ENCODE results near the gene BANF2.
"Not testable (repeated sequence)": the region's sequence is repeated elsewhere in the genome, so short reads cannot be mapped to it uniquely, and the experiment has no call there.

BANF2 gene

GRCh38 chr20:17699931-17700351, at the start of gene BANF2:
Gene BANF2, plus strand, starts transcription at chr20:17699966. Its CDS starts 25,060 bp downstream, at chr20:17725026.
- DNase-seq = no peak

- DNase-seq = no peak
Measured at GRCh38 chr20:17650301-17651128, 49.3 kb upstream of the BANF2 start.

DNA sequence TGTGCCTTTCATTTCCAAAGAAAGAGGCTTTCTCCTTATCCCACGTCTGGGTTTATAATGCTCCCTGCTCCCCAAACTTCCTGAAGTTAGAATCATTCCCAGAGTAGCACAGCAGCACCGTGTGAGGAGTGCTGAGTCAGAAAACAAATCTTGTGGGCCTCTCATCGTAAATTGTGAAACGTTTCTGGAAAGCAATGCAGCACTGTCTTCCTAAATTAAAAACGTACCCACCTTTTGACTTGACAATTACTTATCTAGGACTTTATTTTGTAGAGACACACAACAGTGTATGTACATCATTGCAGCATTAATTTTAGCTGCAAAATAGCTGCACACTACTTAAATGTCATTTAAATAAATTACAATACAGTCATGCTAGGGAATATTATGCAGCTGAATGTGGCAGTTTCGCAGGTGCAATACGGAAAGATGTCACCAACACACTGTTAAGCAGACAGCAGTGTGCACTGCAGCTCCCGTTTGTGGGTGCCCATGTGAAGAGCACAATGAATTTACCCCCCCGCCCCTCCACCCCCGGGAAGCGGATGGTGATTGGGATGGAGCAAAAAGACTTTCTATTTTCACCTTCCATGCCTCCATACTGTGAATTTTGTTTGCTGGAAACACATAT, 48.5 kb upstream of the BANF2 start:
- DNase-seq = no peak

DNA sequence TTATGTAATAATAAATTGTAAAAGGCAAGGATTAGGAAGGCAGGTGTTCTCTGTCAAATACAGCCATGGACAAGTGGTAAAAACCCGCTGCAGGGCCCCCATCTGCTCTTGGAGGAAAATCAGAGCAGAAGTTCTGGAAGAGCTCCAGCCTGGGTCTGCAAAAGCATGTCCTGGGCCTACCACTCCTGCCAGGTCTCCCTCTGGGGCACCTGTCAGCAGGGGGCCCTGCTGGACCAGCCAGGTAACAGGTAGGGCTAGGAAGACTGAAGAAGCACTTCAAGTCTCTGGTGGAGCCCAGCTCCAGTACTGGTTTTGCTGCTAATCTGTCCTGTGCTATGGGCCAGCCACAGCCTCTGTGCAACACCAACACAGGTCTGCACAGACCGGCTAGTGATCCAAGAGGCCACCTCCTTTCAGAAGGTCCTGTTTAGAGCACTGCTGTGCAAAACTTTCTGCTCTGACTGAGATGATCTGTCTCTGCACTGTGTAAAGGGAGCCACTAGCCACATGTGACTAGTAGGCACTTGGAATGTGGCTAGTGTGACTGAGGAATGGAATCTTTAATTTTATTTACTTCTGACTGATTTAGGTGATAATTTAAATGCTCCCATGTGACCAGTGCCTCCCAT, 47.9 kb upstream of the BANF2 start:
- no peak for DNase-seq

GRCh38 chr20:17652411-17652810, 47.4 kb upstream of the BANF2 start:
- no peak for DNase-seq

DNA sequence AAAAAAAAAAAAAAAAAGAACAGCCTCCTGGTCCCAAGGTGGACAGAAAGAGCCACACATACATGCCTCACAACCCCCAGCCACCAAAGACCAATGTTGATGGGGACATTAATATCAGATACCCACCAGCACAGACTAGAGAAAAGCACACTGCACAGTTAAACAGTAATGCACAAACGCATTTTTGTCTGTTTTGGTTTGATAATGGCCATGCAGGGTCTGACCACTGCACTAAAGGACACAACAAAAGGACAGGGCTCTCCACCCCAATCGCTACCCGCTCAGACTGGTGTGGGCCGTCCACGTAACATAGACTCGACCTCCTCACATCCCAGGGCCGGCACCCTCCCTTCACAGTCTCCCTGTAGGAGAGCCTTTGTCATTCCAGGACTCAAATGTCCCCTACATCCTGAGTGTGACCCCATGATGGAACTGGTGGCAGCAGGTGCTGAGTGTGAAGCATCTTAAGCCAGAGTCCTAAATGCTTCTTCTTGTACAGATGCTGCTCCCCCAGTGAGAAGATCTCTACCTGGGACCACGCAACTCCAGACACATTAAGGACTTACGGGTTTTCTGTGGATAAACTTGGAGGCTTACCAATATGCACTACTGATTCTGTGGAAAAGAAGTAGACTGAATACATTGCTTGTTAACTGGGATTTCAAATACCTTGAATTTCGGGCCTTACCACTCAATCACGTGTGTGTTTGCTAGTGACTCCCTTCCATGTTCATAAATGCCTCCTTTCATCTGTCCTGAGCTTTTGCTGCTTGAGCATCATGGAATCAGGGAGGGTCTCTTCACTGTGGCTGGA, 45.7 kb upstream of the BANF2 start:
- DNase-seq = no peak

GRCh38 chr20:17654649-17655285, 45.0 kb upstream of the BANF2 start:
- DNase-seq = no peak

GRCh38 chr20:17655286-17655651, 44.5 kb upstream of the BANF2 start:
- no peak for DNase-seq

- no peak for DNase-seq
Measured at GRCh38 chr20:17655865-17656479, 43.8 kb upstream of the BANF2 start.

- no peak for DNase-seq
Measured at GRCh38 chr20:17657079-17657825, 42.5 kb upstream of the BANF2 start.

DNA sequence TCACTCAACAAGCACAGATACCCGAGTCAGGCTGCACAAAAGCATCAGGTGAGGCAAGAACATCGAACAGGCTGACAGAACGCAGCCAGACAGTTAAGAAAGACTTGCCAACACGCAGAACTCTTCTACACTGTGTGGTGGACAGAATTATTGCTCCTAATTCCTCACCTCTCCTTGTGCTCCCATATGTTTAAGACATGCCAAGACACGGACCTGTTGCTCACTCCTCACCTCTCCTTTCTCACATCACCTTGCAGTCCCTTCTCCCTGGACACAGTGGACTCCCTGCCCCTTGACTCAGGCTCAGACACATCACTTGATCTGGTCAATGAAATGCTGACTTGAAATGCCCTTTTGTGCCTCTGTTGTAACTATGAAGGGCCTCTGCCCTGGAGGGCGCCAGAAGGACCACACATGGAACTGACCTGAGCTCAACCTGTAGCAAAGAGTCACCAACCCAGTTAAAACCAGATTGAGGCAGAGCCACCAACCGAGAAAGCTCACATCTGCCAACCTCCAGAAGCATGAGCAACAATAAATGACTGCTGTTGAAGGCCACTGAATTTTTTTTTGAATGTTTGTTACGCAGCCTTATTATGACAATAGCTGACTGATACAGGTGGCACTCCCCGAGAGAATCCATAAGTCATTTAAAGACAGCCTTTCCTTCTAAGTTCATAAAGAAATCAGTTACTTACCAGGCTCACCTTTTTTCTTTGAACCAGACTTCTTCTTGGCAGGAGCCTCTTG, 41.7 kb upstream of the BANF2 start:
- no peak for DNase-seq

DNA sequence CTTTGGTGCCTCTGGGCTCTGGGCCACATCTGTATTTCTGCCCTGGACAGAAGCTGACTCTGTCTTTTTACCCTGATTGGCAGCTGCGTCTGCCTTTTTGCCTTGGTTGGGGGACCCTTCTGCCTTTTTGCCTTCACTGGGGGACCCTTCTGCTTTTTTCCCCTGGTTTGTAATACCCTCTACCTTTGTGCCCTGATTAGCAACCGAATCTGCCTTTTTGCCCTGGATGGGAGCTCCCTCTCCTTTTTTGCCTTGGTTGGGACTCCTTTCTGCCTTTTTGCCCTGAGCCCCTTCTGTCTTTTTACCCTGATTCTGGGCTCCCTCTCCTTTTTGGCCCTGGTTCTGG, 41.1 kb upstream of the BANF2 start:
- no peak for DNase-seq

DNA sequence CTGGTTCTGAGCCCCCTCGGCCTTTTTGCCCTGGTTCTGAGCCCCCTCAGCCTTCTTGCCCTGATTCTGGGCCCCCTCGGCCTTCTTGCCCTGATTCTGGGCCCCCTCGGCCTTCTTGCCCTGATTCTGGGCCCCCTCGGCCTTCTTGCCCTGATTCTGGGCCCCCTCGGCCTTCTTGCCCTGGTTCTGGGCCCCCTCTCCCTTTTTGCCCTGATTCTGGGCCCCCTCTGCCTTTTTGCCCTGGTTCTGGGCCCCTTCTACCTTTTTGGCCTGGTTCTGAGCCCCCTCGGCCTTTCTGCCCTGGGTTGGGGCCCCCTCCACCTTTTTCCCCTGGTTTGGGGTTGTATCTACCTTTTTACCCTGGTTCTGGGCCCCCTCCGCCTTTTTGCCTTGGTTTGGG, 40.4 kb upstream of the BANF2 start:
- DNase-seq = not testable (repeated sequence)

DNA sequence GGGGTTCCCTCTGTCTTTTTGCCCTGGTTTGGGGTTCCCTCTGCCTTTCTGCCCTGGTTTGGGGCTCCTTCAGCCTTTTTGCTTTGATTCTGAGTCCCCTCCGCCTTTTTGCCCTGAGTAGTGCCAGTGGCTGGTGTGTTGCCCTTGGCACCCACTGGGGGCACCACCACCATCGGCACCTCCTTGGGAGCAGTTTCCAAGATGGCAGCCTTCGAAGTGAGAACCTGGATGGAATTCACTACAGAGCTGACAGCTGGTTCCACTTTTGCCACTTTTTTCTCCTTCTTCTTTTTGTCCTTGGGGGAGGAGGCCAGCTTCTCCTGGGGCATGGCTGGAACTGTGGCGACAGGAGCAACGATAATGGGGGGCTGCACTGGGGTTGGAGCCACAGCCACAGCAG, 40.0 kb upstream of the BANF2 start:
- DNase-seq = no peak

GRCh38 chr20:17660667-17661066, 39.1 kb upstream of the BANF2 start:
- DNase-seq = no peak

DNA sequence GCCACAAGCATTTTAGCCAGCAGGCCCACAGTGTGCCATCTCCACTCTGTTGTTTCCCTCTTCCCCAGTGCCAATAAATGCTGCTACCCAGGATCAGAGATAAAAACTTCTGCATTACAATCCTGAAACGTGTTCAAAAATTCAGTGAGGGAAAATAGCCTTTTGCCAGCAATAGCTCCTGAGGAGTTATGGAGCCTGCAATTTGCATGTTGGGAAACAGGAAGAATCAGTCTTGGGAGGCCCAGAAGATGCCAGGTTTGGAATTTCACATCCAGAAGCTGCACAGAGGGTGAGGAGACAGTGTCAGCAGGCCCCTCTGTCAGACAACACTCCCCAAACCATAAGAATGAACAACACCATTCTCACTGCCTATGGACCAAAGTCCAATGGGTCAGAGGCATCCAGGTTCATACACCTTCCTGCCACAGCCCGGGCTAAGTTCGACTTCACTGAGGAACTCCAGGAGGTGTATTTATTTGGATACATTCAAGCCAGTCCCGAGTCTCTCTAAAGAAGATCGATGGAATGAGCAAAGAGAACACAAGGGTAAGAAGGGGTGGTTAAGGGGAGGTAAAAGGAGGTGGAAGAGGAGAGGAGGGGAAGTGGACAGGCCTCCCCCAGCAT, 38.5 kb upstream of the BANF2 start:
- DNase-seq = no peak

DNA sequence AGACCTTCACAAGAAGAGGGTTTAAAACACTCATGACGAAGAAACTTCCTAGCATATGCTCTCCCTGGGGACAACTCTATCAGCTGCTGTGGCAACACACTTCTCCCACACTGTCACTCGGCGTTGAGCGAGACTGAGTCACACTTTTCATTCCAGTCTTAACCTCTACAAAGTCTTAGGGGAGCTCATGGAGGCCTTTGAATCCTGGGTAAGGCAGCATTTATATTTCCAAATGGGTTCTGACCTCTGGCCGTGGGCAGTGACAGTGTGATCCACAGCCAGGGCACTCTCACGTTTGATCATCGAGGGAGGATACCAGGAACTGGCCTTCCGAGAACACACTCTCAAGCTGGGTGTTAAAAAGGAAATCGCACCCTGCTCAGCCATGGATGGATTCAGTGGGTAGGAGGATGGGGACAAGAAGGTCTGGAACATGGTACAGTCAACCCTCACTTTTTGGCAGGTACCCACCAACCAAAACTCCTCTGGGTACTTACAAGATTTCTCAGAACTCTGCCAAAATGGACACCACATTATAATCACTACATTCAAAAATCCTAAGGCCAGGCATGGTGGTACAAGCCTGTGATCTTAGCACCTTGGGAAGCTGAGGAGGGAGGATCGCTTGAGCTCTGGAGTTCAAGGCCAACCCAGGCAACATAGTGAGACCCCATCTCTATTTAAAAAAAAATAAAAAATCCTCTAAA, 37.3 kb upstream of the BANF2 start:
- DNase-seq = no peak

DNA sequence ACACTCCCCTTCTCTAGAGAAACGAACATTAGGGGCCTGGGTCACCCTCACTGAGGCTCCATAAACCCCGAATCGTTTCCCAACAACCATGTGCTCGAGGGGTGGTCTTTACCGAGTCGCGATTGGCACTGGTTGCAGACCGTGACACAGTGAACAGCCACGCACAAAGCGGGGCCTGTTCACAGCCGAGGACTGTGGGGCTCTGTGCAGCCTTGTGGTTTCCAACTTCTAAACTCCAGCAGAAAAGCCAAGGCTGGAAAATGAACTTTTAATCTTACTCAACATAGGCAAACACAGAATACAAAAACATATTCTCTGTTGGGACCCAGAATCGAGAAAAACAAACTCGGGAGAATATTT, 36.7 kb upstream of the BANF2 start:
- no peak for DNase-seq

DNA sequence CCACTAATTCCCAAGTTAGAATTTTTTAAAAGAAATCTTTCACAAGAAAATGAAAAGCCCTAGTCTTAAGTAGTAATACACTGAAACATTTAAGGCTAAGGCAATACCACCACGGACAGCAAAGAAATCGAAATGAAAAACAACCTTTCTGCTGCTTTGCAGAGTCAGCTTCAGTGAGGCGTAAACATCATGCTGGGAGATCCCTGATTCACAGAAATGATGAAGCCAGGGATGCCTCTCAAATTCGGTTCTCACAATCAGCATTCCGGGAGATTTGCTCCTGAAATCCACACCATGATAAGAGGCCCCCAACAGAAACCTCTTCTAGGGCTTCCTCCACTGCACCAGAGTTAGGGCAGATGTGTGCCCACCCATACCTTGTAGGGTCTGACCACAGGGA, 36.3 kb upstream of the BANF2 start:
- DNase-seq = no peak

Measured in cerebellar nuclear complex (tissue), 1 donor.